Osteocyte (in vitro differentiated cells): ENCODE measurements around the gene NEIL3. TPM values are rescaled to one million over a fixed set of nuclear protein-coding genes. Genes with fewer than 3 reads are reported as not detected.

Experiments used
- DNase-seq: peaks from one replicate; pipeline ENCODE4 v3.0.0; 2021; ENCODE audit warnings: mixed read lengths; ENCODE audit not compliant: unreplicated experiment; ENCODE audit errors: extremely low spot score
- H3K27ac Mint-ChIP-seq: one replicate; pipeline ENCODE4 v1.8.0; 2021; ENCODE audit warnings: mild to moderate bottlenecking, mixed read lengths; ENCODE audit not compliant: unreplicated experiment
- H3K27me3 Mint-ChIP-seq: one replicate; pipeline ENCODE4 v1.8.0; 2021; ENCODE audit warnings: mixed read lengths; ENCODE audit not compliant: unreplicated experiment
- H3K36me3 Mint-ChIP-seq: one replicate; pipeline ENCODE4 v1.8.0; 2021; ENCODE audit warnings: mixed read lengths; ENCODE audit not compliant: unreplicated experiment
- H3K4me1 Mint-ChIP-seq: one replicate; pipeline ENCODE4 v1.8.0; 2021; ENCODE audit warnings: mixed read lengths; ENCODE audit not compliant: unreplicated experiment
- H3K4me3 Mint-ChIP-seq: one replicate; pipeline ENCODE4 v1.8.0; 2021; ENCODE audit warnings: mild to moderate bottlenecking, moderate library complexity, mixed read lengths; ENCODE audit not compliant: unreplicated experiment
- H3K9me3 Mint-ChIP-seq: one replicate; pipeline ENCODE4 v1.8.0; 2021; ENCODE audit warnings: mixed read lengths; ENCODE audit not compliant: unreplicated experiment
- total RNA-seq: library from RNA; stranded (reverse); gene quantifications from 2 replicates; pipeline ENCODE4 v1.2.1, GENCODE V29; 2021
- TF ChIP-seq, protein P1 (sequence below): fragments of 200-600 bp; sonication (generic); IDR thresholded peaks from 2 replicates; pipeline ENCODE4 v1.5.0; 2021; ENCODE audit warnings: antibody characterized with exemption, mild to moderate bottlenecking, moderate library complexity

Gene NEIL3
- total RNA-seq, 1 donor from 2014 or later, result 2.3 TPM

DNA sequence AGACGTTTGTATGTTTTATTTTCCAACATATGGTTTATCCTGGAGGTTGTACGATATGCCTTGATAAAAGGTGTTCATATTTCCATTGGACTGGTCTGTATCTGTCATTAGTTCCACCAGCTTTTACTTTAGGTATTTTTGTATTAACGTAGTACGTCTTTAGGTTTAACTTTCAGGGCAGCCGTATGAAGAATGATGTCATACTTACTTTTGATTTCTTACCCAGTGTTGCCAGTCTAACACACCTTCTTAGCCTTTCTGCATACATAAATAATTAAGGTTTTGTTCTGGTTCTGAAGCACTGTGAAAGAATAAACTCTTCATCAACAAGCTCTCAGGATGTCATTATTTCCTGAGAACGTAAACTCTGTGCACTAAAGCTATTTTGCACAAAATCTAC is 18.9 kb upstream of the NEIL3 start:
- no peaks in the 10 kb centered on the region for H3K36me3 Mint-ChIP-seq
- no peaks in the 10 kb centered on the region for H3K4me1 Mint-ChIP-seq
- DNase-seq, result no peak
- TF ChIP-seq, protein P1, sequence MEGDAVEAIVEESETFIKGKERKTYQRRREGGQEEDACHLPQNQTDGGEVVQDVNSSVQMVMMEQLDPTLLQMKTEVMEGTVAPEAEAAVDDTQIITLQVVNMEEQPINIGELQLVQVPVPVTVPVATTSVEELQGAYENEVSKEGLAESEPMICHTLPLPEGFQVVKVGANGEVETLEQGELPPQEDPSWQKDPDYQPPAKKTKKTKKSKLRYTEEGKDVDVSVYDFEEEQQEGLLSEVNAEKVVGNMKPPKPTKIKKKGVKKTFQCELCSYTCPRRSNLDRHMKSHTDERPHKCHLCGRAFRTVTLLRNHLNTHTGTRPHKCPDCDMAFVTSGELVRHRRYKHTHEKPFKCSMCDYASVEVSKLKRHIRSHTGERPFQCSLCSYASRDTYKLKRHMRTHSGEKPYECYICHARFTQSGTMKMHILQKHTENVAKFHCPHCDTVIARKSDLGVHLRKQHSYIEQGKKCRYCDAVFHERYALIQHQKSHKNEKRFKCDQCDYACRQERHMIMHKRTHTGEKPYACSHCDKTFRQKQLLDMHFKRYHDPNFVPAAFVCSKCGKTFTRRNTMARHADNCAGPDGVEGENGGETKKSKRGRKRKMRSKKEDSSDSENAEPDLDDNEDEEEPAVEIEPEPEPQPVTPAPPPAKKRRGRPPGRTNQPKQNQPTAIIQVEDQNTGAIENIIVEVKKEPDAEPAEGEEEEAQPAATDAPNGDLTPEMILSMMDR, result no peak
- H3K4me3 Mint-ChIP-seq, result no peak overlapping the region
- H3K9me3 Mint-ChIP-seq, result no peaks in the 10 kb centered on the region
- H3K27ac Mint-ChIP-seq, result no peak overlapping the region
- peaks cover 2% of the 10 kb centered on the region for H3K27me3 Mint-ChIP-seq

DNA sequence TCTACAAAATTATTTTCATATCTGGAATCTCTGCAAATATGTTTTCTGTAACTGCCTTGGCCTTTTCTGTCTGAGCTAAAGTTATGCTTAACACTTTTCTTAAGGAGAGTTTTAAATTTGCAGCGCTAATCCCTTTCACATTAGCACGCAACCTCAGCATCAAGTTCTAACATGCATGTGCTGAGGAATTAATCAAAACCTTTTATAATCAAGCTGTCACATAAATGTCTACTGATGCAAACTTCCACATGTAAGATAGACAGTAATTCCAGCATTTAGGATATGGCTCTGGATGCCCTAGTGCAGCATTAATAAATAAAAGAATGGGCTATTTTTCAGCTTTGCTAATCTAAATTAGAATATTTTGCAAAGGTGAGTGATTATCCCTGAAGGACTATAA is 17.5 kb upstream of the NEIL3 start:
- H3K4me3 Mint-ChIP-seq, result no peak overlapping the region
- H3K9me3 Mint-ChIP-seq, result no peaks in the 10 kb centered on the region
- no peak for DNase-seq

DNA sequence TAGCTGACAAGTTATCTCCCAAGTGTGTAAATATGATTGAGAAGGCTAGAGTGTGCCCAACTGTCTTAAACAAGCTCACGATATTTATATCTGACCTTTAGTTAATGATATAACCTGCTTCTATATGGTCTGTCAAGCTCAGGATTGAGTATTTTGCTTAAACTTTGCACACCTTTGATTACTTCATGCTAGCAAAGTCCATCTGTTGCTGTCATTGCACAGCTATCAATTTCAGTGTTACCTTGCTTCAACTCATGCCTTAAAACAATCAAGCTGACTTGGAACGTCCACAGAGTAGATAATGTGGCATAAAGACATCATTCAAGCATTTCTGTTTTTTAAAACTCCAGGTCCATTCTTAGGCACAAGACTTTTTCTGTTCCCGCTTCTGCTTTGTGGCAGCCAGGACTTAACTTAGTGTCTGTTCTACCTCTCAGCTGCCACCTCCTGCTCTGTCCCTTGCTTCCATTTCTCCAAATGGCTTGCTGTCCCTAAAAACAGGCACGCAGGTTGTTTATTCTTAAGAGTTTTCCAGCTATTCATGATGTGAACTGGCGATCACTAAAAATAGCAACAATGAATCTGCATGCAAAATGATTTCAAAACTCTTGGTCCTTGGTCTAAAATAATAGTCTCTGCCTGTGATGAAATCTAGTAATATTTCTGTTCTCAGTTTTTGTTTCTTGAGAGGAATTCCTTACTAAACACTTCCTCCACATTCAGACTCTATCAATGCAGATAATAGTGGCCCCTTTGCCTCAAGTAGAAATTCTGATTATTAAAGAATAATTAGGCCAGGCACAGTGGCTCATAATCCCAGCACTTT is 16.3 kb upstream of the NEIL3 start:
- Mint-ChIP-seq H3K4me3 (no peak overlapping the region), H3K9me3 (no peaks in the 10 kb centered on the region), H3K27ac (no peak overlapping the region), H3K4me1 (no peaks in the 10 kb centered on the region), H3K36me3 (no peaks in the 10 kb centered on the region), H3K27me3 (peaks cover 2% of the 10 kb centered on the region)
- DNase-seq, result no peak
- TF ChIP-seq, protein P1, result no peak

More for the DNA sequence above, 17.5 kb upstream of the NEIL3 start:
- Mint-ChIP-seq H3K27ac (no peak overlapping the region), H3K36me3 (no peaks in the 10 kb centered on the region), H3K4me1 (no peaks in the 10 kb centered on the region), H3K27me3 (peaks cover 2% of the 10 kb centered on the region)
- TF ChIP-seq, protein P1, result no peak

DNA sequence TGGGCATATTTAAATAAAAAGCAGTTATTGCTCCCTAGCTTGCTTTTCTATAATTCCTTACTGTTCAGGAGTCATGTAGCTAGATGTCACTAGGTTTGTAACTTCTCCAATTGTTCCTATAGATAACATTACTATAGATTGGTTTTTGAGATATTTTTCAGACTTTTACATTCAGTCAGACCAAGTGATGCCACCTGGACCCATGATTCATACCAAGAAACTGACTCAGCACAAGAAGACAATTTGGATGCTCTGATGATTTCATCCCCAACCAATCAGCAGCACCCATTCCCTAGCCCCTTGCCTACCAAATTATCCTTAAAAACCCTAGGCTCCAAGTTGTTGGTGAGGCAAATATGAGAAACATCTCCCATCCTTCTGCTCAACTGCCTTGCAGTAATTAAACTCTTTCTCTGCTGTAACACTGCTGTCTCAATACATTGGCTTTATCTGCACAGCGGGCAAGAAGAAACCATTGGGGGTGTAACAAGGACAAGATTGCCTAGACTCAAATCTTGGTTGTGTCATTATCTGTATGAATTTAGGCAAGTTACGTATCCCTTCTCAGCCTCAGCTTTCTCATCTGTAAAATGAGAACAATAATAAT is 11.8 kb upstream of the NEIL3 start:
- Mint-ChIP-seq H3K36me3 (no peaks in the 10 kb centered on the region), H3K27me3 (no peaks in the 10 kb centered on the region), H3K4me1 (peaks cover 7% of the 10 kb centered on the region), H3K27ac (no peak overlapping the region), H3K9me3 (no peaks in the 10 kb centered on the region), H3K4me3 (no peak overlapping the region)
- TF ChIP-seq, protein P1, result no peak
- no peak for DNase-seq

DNA sequence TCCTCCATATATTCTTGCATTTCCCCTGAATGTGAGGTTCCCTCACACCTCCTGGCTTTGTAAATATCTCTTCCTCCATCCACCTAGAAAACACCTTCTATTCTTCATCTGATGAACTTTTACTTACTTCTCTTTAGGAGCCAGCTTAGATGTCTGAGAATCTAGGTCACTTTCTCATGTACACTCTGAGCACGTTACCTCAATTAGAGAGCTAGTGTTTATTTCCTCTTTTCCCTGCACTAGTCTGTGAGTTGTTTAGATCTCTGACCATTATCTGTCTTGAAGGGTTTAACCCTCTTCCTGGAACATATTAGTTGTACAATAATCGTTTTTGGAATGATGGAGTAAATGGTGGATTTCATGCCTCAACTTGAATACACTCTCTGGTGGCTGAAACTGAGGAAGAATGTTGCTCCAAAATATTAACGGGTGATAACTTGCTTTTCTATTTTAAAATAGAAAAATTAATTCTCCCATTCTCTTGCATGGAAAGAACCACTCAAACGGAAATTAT is 8.5 kb upstream of the NEIL3 start:
- Mint-ChIP-seq H3K4me3 (no peak overlapping the region), H3K27ac (no peak overlapping the region), H3K9me3 (no peaks in the 10 kb centered on the region), H3K36me3 (no peaks in the 10 kb centered on the region), H3K4me1 (peaks cover 7% of the 10 kb centered on the region), H3K27me3 (no peaks in the 10 kb centered on the region)
- TF ChIP-seq, protein P1, result no peak
- no peak for DNase-seq
